Neural cell (in vitro differentiated cells): Measurements from ENCODE around the gene XXYLT1.

Experiments used
- EP300 ChIP-seq: fragments of 450-650 bp; conservative IDR thresholded peaks from 2 replicates; pipeline ENCODE4 v1.6.1; 2014; ENCODE audit warnings: antibody characterized with exemption, mild to moderate bottlenecking, moderate library complexity; ENCODE audit not compliant: poor library complexity, severe bottlenecking
- MXI1 ChIP-seq: fragments of 450-650 bp; conservative IDR thresholded peaks from 2 replicates; pipeline ENCODE4 v1.6.1; 2014; ENCODE audit warnings: antibody characterized with exemption, mild to moderate bottlenecking; ENCODE audit not compliant: poor library complexity, severe bottlenecking
- POLR2AphosphoS5 ChIP-seq: IDR thresholded peaks from 2 replicates; pipeline ENCODE4 v1.6.1; 2012
- RAD21 ChIP-seq: fragments of 450-650 bp; conservative IDR thresholded peaks from 2 replicates; pipeline ENCODE4 v1.6.1; 2014; ENCODE audit warnings: antibody characterized with exemption, mild to moderate bottlenecking, moderate library complexity
- TAF1 ChIP-seq: IDR thresholded peaks from 2 replicates; pipeline ENCODE4 v1.6.1; 2012; ENCODE audit warnings: low read depth
- TF ChIP-seq, protein P1 (sequence below): fragments of 450-650 bp; IDR thresholded peaks from 2 replicates; pipeline ENCODE4 v1.5.1; 2014; ENCODE audit warnings: antibody characterized with exemption, mild to moderate bottlenecking, moderate library complexity; ENCODE audit not compliant: poor library complexity, severe bottlenecking
- TF ChIP-seq, protein P2 (sequence below): IDR thresholded peaks from 2 replicates; pipeline ENCODE4 v1.6.1; 2012; ENCODE audit warnings: borderline replicate concordance

DNA sequence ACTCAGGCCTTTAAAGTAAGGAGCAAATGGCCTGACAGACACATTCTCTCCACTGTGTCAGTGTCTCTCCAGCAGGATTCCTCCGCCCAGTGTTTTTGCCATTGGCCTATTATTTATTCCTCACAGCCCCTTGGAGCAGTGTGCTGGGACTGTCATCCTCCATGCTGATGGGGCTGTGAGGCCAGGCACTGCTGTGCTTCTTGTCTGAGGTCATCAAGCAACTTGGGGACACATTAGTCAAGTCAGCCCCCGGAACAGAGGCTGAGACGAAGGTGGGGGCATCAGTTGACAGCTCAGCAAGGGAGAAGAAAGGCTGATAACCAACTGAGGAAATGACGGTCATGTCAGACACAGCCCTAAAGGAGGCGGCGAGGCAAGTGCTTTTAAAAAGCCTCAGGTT, 67.4 kb downstream of the XXYLT1 start:
- TF ChIP-seq, protein P1, sequence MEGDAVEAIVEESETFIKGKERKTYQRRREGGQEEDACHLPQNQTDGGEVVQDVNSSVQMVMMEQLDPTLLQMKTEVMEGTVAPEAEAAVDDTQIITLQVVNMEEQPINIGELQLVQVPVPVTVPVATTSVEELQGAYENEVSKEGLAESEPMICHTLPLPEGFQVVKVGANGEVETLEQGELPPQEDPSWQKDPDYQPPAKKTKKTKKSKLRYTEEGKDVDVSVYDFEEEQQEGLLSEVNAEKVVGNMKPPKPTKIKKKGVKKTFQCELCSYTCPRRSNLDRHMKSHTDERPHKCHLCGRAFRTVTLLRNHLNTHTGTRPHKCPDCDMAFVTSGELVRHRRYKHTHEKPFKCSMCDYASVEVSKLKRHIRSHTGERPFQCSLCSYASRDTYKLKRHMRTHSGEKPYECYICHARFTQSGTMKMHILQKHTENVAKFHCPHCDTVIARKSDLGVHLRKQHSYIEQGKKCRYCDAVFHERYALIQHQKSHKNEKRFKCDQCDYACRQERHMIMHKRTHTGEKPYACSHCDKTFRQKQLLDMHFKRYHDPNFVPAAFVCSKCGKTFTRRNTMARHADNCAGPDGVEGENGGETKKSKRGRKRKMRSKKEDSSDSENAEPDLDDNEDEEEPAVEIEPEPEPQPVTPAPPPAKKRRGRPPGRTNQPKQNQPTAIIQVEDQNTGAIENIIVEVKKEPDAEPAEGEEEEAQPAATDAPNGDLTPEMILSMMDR, result no peak
- peak; percentile 29 for TF ChIP-seq EP300
- no peak for TF ChIP-seq POLR2AphosphoS5
- TF ChIP-seq, protein P2, sequence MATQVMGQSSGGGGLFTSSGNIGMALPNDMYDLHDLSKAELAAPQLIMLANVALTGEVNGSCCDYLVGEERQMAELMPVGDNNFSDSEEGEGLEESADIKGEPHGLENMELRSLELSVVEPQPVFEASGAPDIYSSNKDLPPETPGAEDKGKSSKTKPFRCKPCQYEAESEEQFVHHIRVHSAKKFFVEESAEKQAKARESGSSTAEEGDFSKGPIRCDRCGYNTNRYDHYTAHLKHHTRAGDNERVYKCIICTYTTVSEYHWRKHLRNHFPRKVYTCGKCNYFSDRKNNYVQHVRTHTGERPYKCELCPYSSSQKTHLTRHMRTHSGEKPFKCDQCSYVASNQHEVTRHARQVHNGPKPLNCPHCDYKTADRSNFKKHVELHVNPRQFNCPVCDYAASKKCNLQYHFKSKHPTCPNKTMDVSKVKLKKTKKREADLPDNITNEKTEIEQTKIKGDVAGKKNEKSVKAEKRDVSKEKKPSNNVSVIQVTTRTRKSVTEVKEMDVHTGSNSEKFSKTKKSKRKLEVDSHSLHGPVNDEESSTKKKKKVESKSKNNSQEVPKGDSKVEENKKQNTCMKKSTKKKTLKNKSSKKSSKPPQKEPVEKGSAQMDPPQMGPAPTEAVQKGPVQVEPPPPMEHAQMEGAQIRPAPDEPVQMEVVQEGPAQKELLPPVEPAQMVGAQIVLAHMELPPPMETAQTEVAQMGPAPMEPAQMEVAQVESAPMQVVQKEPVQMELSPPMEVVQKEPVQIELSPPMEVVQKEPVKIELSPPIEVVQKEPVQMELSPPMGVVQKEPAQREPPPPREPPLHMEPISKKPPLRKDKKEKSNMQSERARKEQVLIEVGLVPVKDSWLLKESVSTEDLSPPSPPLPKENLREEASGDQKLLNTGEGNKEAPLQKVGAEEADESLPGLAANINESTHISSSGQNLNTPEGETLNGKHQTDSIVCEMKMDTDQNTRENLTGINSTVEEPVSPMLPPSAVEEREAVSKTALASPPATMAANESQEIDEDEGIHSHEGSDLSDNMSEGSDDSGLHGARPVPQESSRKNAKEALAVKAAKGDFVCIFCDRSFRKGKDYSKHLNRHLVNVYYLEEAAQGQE, result no peak
- TF ChIP-seq TAF1, result no peak
- no peak for TF ChIP-seq RAD21
- peak; percentile 9 for TF ChIP-seq MXI1
